ENCODE measurements around the gene CACNA1G. TPM values are rescaled to one million over a fixed set of nuclear protein-coding genes. Genes with fewer than 3 reads are reported as not detected.
A peak's percentile ranks its signal among the peaks of the same experiment; 100 is the strongest.

The CACNA1G gene
- total RNA-seq, 1 donor: under 0.01 TPM

DNA sequence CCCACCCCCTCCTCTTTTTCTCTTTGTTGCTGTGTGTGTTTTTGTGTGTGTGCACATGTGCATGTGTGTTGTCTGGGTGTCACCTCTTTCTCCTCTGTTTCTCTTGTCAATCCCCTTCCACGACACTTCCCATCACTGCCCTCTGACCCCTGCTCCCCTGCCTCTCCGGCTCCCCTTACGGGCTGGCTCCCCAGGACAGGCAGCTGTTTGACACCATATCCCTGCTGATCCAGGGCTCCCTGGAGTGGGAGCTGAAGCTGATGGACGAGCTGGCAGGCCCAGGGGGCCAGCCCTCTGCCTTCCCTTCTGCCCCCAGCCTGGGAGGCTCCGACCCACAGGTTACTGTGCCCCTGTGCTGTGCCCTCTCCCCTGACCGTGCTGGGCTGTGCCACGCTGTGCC lies 59.0 kb downstream of the CACNA1G start:
- DNase-seq (ENCODE audit: insufficient read length, low spot score, missing footprints): no peak
- Histone ChIP-seq H3K36me3 (ENCODE audit: insufficient read depth, low read length) (no peaks in the 10 kb centered on the region), H3K27me3 (ENCODE audit: insufficient read depth, low read length) (no peaks in the 10 kb centered on the region), H3K79me2 (ENCODE audit: insufficient read depth, low read length) (no peaks in the 10 kb centered on the region), H3K9me3 (ENCODE audit: low read depth, low read length) (no peaks in the 10 kb centered on the region), H3K4me2 (ENCODE audit: insufficient read depth, low read length) (no peak overlapping the region), H3K4me1 (ENCODE audit: insufficient read depth, low read length) (no peaks in the 10 kb centered on the region), H3K27ac (ENCODE audit: low read depth, low read length) (no peak overlapping the region), H2AFZ (ENCODE audit: low read length) (peak overlapping the region; percentile 53), H3K4me3 (ENCODE audit: insufficient read depth, low read length) (no peak overlapping the region), H4K20me1 (ENCODE audit: insufficient read depth, low read length) (no peaks in the 10 kb centered on the region)
- TF ChIP-seq, protein P1, sequence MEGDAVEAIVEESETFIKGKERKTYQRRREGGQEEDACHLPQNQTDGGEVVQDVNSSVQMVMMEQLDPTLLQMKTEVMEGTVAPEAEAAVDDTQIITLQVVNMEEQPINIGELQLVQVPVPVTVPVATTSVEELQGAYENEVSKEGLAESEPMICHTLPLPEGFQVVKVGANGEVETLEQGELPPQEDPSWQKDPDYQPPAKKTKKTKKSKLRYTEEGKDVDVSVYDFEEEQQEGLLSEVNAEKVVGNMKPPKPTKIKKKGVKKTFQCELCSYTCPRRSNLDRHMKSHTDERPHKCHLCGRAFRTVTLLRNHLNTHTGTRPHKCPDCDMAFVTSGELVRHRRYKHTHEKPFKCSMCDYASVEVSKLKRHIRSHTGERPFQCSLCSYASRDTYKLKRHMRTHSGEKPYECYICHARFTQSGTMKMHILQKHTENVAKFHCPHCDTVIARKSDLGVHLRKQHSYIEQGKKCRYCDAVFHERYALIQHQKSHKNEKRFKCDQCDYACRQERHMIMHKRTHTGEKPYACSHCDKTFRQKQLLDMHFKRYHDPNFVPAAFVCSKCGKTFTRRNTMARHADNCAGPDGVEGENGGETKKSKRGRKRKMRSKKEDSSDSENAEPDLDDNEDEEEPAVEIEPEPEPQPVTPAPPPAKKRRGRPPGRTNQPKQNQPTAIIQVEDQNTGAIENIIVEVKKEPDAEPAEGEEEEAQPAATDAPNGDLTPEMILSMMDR (IDR thresholded peaks at IDR 0.05; ENCODE audit: extremely low read depth, low read depth, low read length): no peak

DNA sequence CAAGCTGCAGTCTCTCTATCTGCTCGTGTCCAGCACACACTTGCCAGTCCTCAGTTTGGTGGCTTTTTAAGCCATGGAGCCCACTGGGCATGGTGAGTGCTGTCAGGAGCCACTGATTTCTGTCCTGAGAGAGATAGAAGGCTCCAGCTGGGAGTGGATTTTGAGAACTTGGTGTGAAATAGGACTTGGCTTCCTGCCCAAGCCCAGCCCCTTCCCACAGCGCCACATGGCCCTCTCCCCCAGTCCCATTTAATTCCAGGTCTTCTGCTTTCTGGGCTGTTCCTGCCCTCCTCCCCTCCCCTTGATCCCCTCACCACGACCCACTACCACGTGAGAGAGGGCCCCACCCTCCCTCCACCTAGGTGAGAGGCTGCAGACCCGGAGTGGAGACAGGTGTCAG lies 59.7 kb downstream of the CACNA1G start:
- Histone ChIP-seq H3K4me3 (ENCODE audit: insufficient read depth, low read length) (no peak overlapping the region), H3K27ac (ENCODE audit: low read depth, low read length) (no peak overlapping the region), H2AFZ (ENCODE audit: low read length) (no peak overlapping the region), H3K4me2 (ENCODE audit: insufficient read depth, low read length) (no peak overlapping the region), H3K27me3 (ENCODE audit: insufficient read depth, low read length) (no peaks in the 10 kb centered on the region), H3K36me3 (ENCODE audit: insufficient read depth, low read length) (no peaks in the 10 kb centered on the region), H3K79me2 (ENCODE audit: insufficient read depth, low read length) (no peaks in the 10 kb centered on the region), H3K9me3 (ENCODE audit: low read depth, low read length) (no peaks in the 10 kb centered on the region), H4K20me1 (ENCODE audit: insufficient read depth, low read length) (no peaks in the 10 kb centered on the region), H3K4me1 (ENCODE audit: insufficient read depth, low read length) (no peaks in the 10 kb centered on the region)
- TF ChIP-seq, protein P1 (IDR thresholded peaks at IDR 0.05; ENCODE audit: extremely low read depth, low read depth, low read length): no peak
- no peak for DNase-seq (ENCODE audit: insufficient read length, low spot score, missing footprints)

DNA sequence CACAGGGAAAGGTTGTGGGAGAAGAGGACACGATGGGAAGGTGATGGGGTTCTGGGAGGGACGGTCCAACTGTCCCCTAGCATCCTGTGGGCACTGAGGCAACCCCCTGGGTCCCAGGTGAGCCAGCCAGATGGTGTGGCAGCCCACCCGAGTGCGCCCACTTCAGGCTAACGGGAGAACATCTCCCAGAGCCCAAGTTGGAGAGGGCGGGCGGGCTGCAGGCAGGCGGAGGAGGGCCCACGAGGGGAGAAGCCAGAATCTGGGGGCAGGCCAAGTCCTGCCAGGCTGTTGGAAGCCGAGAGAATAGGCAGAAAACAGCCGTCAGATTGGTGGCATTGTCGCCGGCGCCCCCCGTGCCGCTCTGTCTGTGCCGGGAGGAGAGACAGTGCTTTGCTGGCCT lies 60.3 kb downstream of the CACNA1G start:
- TF ChIP-seq, protein P1 (IDR thresholded peaks at IDR 0.05; ENCODE audit: extremely low read depth, low read depth, low read length): no peak
- no peaks in the 10 kb centered on the region for H3K27me3 ChIP-seq (ENCODE audit: insufficient read depth, low read length)
- DNase-seq (ENCODE audit: insufficient read length, low spot score, missing footprints): no peak
- no peaks in the 10 kb centered on the region for H3K36me3 ChIP-seq (ENCODE audit: insufficient read depth, low read length)
- H3K4me1 ChIP-seq (ENCODE audit: insufficient read depth, low read length): no peaks in the 10 kb centered on the region
- H3K27ac ChIP-seq (ENCODE audit: low read depth, low read length): no peak overlapping the region
- no peaks in the 10 kb centered on the region for H4K20me1 ChIP-seq (ENCODE audit: insufficient read depth, low read length)
- no peak overlapping the region for H3K4me2 ChIP-seq (ENCODE audit: insufficient read depth, low read length)
- no peak overlapping the region for H3K4me3 ChIP-seq (ENCODE audit: insufficient read depth, low read length)
- H3K79me2 ChIP-seq (ENCODE audit: insufficient read depth, low read length): no peaks in the 10 kb centered on the region
- no peak overlapping the region for H2AFZ ChIP-seq (ENCODE audit: low read length)
- H3K9me3 ChIP-seq (ENCODE audit: low read depth, low read length): no peaks in the 10 kb centered on the region

DNA sequence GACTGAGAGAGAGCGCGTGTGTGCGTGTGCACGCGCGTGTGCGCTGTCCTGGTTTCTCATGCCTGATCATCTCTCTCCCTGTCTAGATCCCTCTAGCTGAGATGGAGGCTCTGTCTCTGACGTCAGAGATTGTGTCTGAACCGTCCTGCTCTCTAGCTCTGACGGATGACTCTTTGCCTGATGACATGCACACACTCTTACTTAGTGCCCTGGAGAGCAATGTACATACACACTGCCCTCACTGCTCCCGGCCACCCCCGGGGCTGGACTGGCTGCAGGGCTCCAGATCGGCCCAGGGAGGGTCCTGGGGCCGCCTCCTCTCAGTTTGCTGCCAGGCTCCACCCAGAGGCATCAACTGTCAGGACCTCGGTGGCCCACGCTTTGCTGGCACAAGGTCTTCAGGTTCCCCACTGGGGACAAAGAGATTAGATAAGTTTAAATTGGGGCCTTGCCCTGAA lies 61.1 kb downstream of the CACNA1G start:
- H3K4me1 ChIP-seq (ENCODE audit: insufficient read depth, low read length): no peaks in the 10 kb centered on the region
- no peaks in the 10 kb centered on the region for H3K9me3 ChIP-seq (ENCODE audit: low read depth, low read length)
- TF ChIP-seq, protein P1 (IDR thresholded peaks at IDR 0.05; ENCODE audit: extremely low read depth, low read depth, low read length): no peak
- peak; percentile 95 for DNase-seq (ENCODE audit: insufficient read length, low spot score, missing footprints)
- H3K27ac ChIP-seq (ENCODE audit: low read depth, low read length): no peak overlapping the region
- no peak overlapping the region for H3K4me2 ChIP-seq (ENCODE audit: insufficient read depth, low read length)
- H3K27me3 ChIP-seq (ENCODE audit: insufficient read depth, low read length): no peaks in the 10 kb centered on the region
- no peak overlapping the region for H2AFZ ChIP-seq (ENCODE audit: low read length)
- no peaks in the 10 kb centered on the region for H4K20me1 ChIP-seq (ENCODE audit: insufficient read depth, low read length)
- H3K79me2 ChIP-seq (ENCODE audit: insufficient read depth, low read length): no peaks in the 10 kb centered on the region
- no peaks in the 10 kb centered on the region for H3K36me3 ChIP-seq (ENCODE audit: insufficient read depth, low read length)
- no peak overlapping the region for H3K4me3 ChIP-seq (ENCODE audit: insufficient read depth, low read length)
